H1 (cell line): ENCODE data around the gene OR5A1. TPM values are rescaled to one million over a fixed set of nuclear protein-coding genes. Genes with fewer than 3 reads are reported as not detected.

Source experiments
- CTCF ChIA-PET: fragments of 300-600 bp; sonication (Branson Sonifier 250); formaldehyde crosslinking; loops from one replicate; lab custom pipeline; 2021; ENCODE audit not compliant: partially characterized antibody; lab: Charles Lee
- POLR2A ChIA-PET: fragments of 300-600 bp; sonication (Branson Sonifier 250); formaldehyde crosslinking; loops from one replicate; lab custom pipeline; 2021; ENCODE audit warnings: inconsistent platforms; ENCODE audit not compliant: partially characterized antibody; lab: Charles Lee
- DNase-seq, 2 experiments: peaks; one replicate each; pipeline versions ENCODE4 v3.0.0 to v3.0.0-alpha.2; 2010 to 2022; ENCODE audit warnings: low spot score in 2 of 2, low read depth in 1 of 2, mixed read lengths in 1 of 2
- FAIRE-seq: peaks from 2 replicates; lab custom pipeline; 2011; peaks lifted over from hg19 to GRCh38; lab: Jason Lieb, UNC
- H2AFZ ChIP-seq: 2 replicates; pipeline ENCODE4 v1.8.1; 2012; ENCODE audit warnings: low read length, inconsistent platforms
- H2AK5ac ChIP-seq: 2 replicates; pipeline ENCODE4 v1.6.1; 2013; ENCODE audit warnings: low read depth, low read length
- H2BK120ac ChIP-seq: replicated peaks from 2 replicates; pipeline ENCODE3; 2013; ENCODE audit warnings: low read depth, low read length, inconsistent platforms
- H2BK12ac ChIP-seq: 2 replicates; pipeline ENCODE4 v1.6.1; 2013; ENCODE audit warnings: low read depth, low read length
- H2BK15ac ChIP-seq: 2 replicates; pipeline ENCODE4 v1.6.1; 2013; ENCODE audit warnings: low read length
- H2BK20ac ChIP-seq: 2 replicates; pipeline ENCODE4 v1.6.1; 2013; ENCODE audit warnings: low read length
- H2BK5ac ChIP-seq: 2 replicates; pipeline ENCODE4 v1.6.1; 2013; ENCODE audit warnings: low read depth, low read length
- H3K14ac ChIP-seq: 2 replicates; pipeline ENCODE4 v1.6.1; 2013; ENCODE audit warnings: inconsistent platforms; ENCODE audit not compliant: insufficient read length
- H3K18ac ChIP-seq: 2 replicates; pipeline ENCODE4 v1.6.1; 2013; ENCODE audit warnings: low read length; ENCODE audit errors: extremely low read depth
- H3K23ac ChIP-seq: 2 replicates; pipeline ENCODE4 v1.6.1; 2013; ENCODE audit warnings: inconsistent platforms; ENCODE audit not compliant: insufficient read length
- H3K23me2 ChIP-seq: 2 replicates; pipeline ENCODE4 v1.6.1; 2013; ENCODE audit warnings: low read depth, low read length
- H3K27ac ChIP-seq: 2 replicates; pipeline ENCODE4 v1.6.1; 2011; ENCODE audit warnings: low read depth, low read length, inconsistent platforms
- H3K27me3 ChIP-seq, 4 experiments: replicated peaks in 1 of 4; 1 replicate in 1 of 4; 2 replicates in 3 of 4; pipeline versions ENCODE4 v1.6.1 to v1.8.1; 2011 to 2013; ENCODE audit warnings: low read length in 3 of 4, mild to moderate bottlenecking in 3 of 4, inconsistent platforms in 2 of 4, mixed read lengths in 2 of 4, moderate library complexity in 1 of 4; ENCODE audit not compliant: control insufficient read depth in 3 of 4, insufficient read depth in 3 of 4; ENCODE audit errors: extremely low read depth in 1 of 4
- H3K36me3 ChIP-seq, 4 experiments: 2 replicates each; pipeline versions ENCODE4 v1.6.1 to v1.8.1; 2011 to 2013; ENCODE audit warnings: mild to moderate bottlenecking in 4 of 4, low read length in 3 of 4, moderate library complexity in 2 of 4, control low read depth in 1 of 4, inconsistent platforms in 1 of 4; ENCODE audit not compliant: insufficient read depth in 4 of 4, control insufficient read depth in 2 of 4
- H3K4ac ChIP-seq: replicated peaks from 2 replicates; pipeline ENCODE3; 2013; ENCODE audit warnings: low read length, low read depth, mixed read lengths, inconsistent platforms; ENCODE audit not compliant: insufficient read length
- H3K4me1 ChIP-seq, 4 experiments: replicated peaks in 1 of 4; 1 replicate in 1 of 4; 2 replicates in 3 of 4; pipeline versions ENCODE4 v1.6.1 to v1.8.1; 2011 to 2013; ENCODE audit warnings: low read length in 3 of 4, inconsistent platforms in 2 of 4, mixed read lengths in 1 of 4; ENCODE audit not compliant: insufficient read depth in 4 of 4, control insufficient read depth in 3 of 4
- H3K4me2 ChIP-seq, 2 experiments: 2 replicates each; pipeline versions ENCODE4 v1.6.1 to v1.8.1; 2011 to 2013; ENCODE audit warnings: low read depth in 2 of 2, low read length in 2 of 2, control low read depth in 1 of 2, inconsistent platforms in 1 of 2, mild to moderate bottlenecking in 1 of 2; ENCODE audit not compliant: insufficient read depth in 1 of 2
- H3K4me3 ChIP-seq, 4 experiments: fragments of 200-600, 300-600 bp in 1 of 4; sonication (generic), shearing (Covaris generic), sonication (Bioruptor Twin) in 1 of 4; 2 replicates each; pipeline versions ENCODE4 v1.5.1 to v1.8.1; 2011 to 2016; ENCODE audit warnings: low read length in 4 of 4, low read depth in 3 of 4, control low read depth in 2 of 4, inconsistent platforms in 2 of 4, mild to moderate bottlenecking in 2 of 4, mixed read lengths in 1 of 4, moderate library complexity in 1 of 4; ENCODE audit not compliant: insufficient read depth in 2 of 4; ENCODE audit errors: extremely low read depth in 1 of 4
- H3K56ac ChIP-seq: replicated peaks from 2 replicates; pipeline ENCODE3; 2013; ENCODE audit warnings: low read depth, mild to moderate bottlenecking, mixed read lengths, low read length, inconsistent platforms; ENCODE audit not compliant: insufficient read length
- H3K79me1 ChIP-seq: 2 replicates; pipeline ENCODE4 v1.6.1; 2013; ENCODE audit warnings: low read depth, low read length, control low read depth
- H3K79me2 ChIP-seq, 2 experiments: 2 replicates each; pipeline versions ENCODE4 v1.6.1 to v1.8.1; 2012 to 2013; ENCODE audit warnings: low read length in 2 of 2, mild to moderate bottlenecking in 2 of 2, inconsistent platforms in 1 of 2; ENCODE audit not compliant: insufficient read depth in 2 of 2, control insufficient read depth in 1 of 2
- H3K9ac ChIP-seq, 4 experiments: replicated peaks in 1 of 4; 1 replicate in 1 of 4; 2 replicates in 3 of 4; pipeline versions ENCODE4 v1.6.1 to v1.8.1; 2011 to 2013; ENCODE audit warnings: low read depth in 3 of 4, low read length in 3 of 4, control low read depth in 2 of 4, mild to moderate bottlenecking in 2 of 4, moderate library complexity in 2 of 4, inconsistent platforms in 1 of 4; ENCODE audit errors: extremely low read depth in 1 of 4
- H3K9me3 ChIP-seq, 2 experiments: 2 replicates each; pipeline versions ENCODE4 v1.6.1 to v1.8.1; 2012 to 2013; ENCODE audit warnings: mild to moderate bottlenecking in 2 of 2, moderate library complexity in 2 of 2, control low read depth in 1 of 2, inconsistent platforms in 1 of 2, low read depth in 1 of 2, low read length in 1 of 2, mixed read lengths in 1 of 2; ENCODE audit not compliant: insufficient read depth in 2 of 2
- H4K20me1 ChIP-seq, 2 experiments: replicated peaks in 1 of 2; 2 replicates each; pipeline versions ENCODE3 to v1.8.1; 2011 to 2013; ENCODE audit warnings: inconsistent platforms in 2 of 2, low read length in 2 of 2, mild to moderate bottlenecking in 1 of 2; ENCODE audit not compliant: insufficient read depth in 2 of 2, control insufficient read depth in 1 of 2
- H4K5ac ChIP-seq: 2 replicates; pipeline ENCODE4 v1.6.1; 2013; ENCODE audit warnings: low read length, low read depth, mixed read lengths, inconsistent platforms; ENCODE audit not compliant: insufficient read length
- H4K8ac ChIP-seq: 2 replicates; pipeline ENCODE4 v1.8.0; 2013; ENCODE audit warnings: mild to moderate bottlenecking, moderate library complexity, low read length, inconsistent platforms; ENCODE audit not compliant: insufficient read depth; ENCODE audit errors: extremely low read depth
- H4K91ac ChIP-seq: replicated peaks from 2 replicates; pipeline ENCODE3; 2013; ENCODE audit warnings: low read length, mixed read lengths, inconsistent platforms; ENCODE audit not compliant: insufficient read length
- ASH2L ChIP-seq: fragments of 200-600, 300-600 bp; sonication (generic); IDR thresholded peaks from one replicate; pipeline ENCODE4 v1.7.1; 2017; ENCODE audit warnings: low read length
- CHD2 ChIP-seq: IDR thresholded peaks from 2 replicates; pipeline ENCODE4 v1.6.1; 2012; ENCODE audit warnings: low read length, improper control_type of control experiment
- CREB1 ChIP-seq: IDR thresholded peaks from 2 replicates; pipeline ENCODE4 v1.6.1; 2012; ENCODE audit warnings: inconsistent platforms
- GTF2F1 ChIP-seq: IDR thresholded peaks from 2 replicates; pipeline ENCODE4 v1.6.1; 2012; ENCODE audit warnings: low read depth, low read length, improper control_type of control experiment, borderline replicate concordance
- POLR2A ChIP-seq, 2 experiments: IDR thresholded peaks; 1 replicate in 1 of 2; 2 replicates in 1 of 2; pipeline ENCODE4 v1.6.1; 2011; ENCODE audit warnings: low read depth in 2 of 2, low read length in 2 of 2, mild to moderate bottlenecking in 2 of 2; ENCODE audit errors: control extremely low read depth in 1 of 2
- RFX5 ChIP-seq: IDR thresholded peaks from 2 replicates; pipeline ENCODE4 v1.6.1; 2011; ENCODE audit warnings: low read depth, low read length, improper control_type of control experiment, borderline replicate concordance
- SIRT6 ChIP-seq: IDR thresholded peaks from one replicate; pipeline ENCODE4 v1.7.1; 2012; ENCODE audit warnings: low read length, inconsistent platforms
- SIX5 ChIP-seq: IDR thresholded peaks from 2 replicates; pipeline ENCODE4 v1.6.1; 2011; ENCODE audit warnings: mild to moderate bottlenecking, low read depth, low read length
- SRF ChIP-seq: IDR thresholded peaks from 2 replicates; pipeline ENCODE4 v1.6.1; 2011; ENCODE audit warnings: mild to moderate bottlenecking, low read depth, low read length, moderate library complexity
- SUZ12 ChIP-seq: fragments of 200-600 bp; sonication (generic); IDR thresholded peaks from 2 replicates; pipeline ENCODE4 v1.6.1; 2012; ENCODE audit warnings: mild to moderate bottlenecking, inconsistent platforms, low read length, moderate library complexity, mixed read lengths
- TAF1 ChIP-seq: IDR thresholded peaks from 2 replicates; pipeline ENCODE4 v1.6.1; 2011; ENCODE audit warnings: mild to moderate bottlenecking, low read depth, low read length
- WGBS, 2 experiments: shearing (Covaris generic) in 1 of 2; methylation state at CpG; one replicate each; pipeline versions ENCODE4 v1.1.6 to v1.1.7; 2013 to 2015; ENCODE audit warnings: low lambda C conversion rate in 2 of 2, mixed read lengths in 2 of 2, inconsistent platforms in 1 of 2, low coverage in 1 of 2, missing lambda C conversion rate in 1 of 2; ENCODE audit not compliant: insufficient replicate concordance in 2 of 2, insufficient coverage in 1 of 2, insufficient read length in 1 of 2; ENCODE audit errors: extremely low coverage in 1 of 2, missing lambda C conversion rate in 1 of 2; 5-methylcytosine and 5-hydroxymethylcytosine counted together
- polyA plus RNA-seq, 7 experiments: library from polyadenylated mRNA; depleted of rRNA in 3 of 7; stranded (reverse) in 5 of 7; unstranded in 2 of 7; fragments of >200 nt in 5 of 7; fragments of 200-250 nt in 2 of 7; gene quantifications; 1 replicate in 5 of 7; 2 replicates in 1 of 7; 4 replicates in 1 of 7; pipeline versions ENCODE4 v1.2.1 to v1.2.3, GENCODE V29; 2011 to 2013; ENCODE audit warnings: missing spikeins in 2 of 7, mixed read lengths in 2 of 7
- total RNA-seq: library from RNA; stranded (reverse); fragmentation: NEBNext Ultra II Directional; extraction: Animal tissue kit (Norgen Biotek cat#: 25700); gene quantifications from 2 replicates; pipeline ENCODE4 v1.2.1, GENCODE V29; 2021
- TF ChIP-seq, protein P1 (sequence below), 3 experiments: IDR thresholded peaks; 1 replicate in 2 of 3; 2 replicates in 1 of 3; pipeline versions ENCODE4 v1.5.1 to v1.6.1; 2011; ENCODE audit warnings: low read length in 3 of 3, mild to moderate bottlenecking in 3 of 3, inconsistent platforms in 2 of 3, low read depth in 1 of 3, moderate library complexity in 1 of 3; ENCODE audit not compliant: insufficient read depth in 1 of 3; ENCODE audit errors: control extremely low read depth in 1 of 3

Gene OR5A1
- total and polyA plus RNA-seq, 2 of the 8 experiments (the other 6 are each of a cell fraction or from before 2014, with no cell fraction given), result not detected

GRCh38 chr11:59416613-59417012, 19.7 kb upstream of the OR5A1 start:
- Histone ChIP-seq H3K23ac (no peak overlapping the region), H3K27ac (no peak overlapping the region), H3K4ac (no peak overlapping the region), H3K27me3 (no peaks in the 10 kb centered on the region), H2BK15ac (no peak overlapping the region), H2BK120ac (no peak overlapping the region), H3K4me1 (no peaks in the 10 kb centered on the region), H2BK20ac (no peak overlapping the region), H3K23me2 (no peaks in the 10 kb centered on the region), H4K8ac (no peak overlapping the region), H2AFZ (no peak overlapping the region), H4K91ac (no peak overlapping the region), H3K9ac (no peak overlapping the region), H3K18ac (no peak overlapping the region), H3K9me3 (peaks cover 0 to 2% of the 10 kb centered on the region in 2 experiments; a peak in 1 of 4 replicates), H2BK5ac (no peak overlapping the region), H2AK5ac (no peak overlapping the region), H3K79me1 (no peaks in the 10 kb centered on the region), H2BK12ac (no peak overlapping the region), H3K79me2 (no peaks in the 10 kb centered on the region), H4K20me1 (no peaks in the 10 kb centered on the region), H3K14ac (no peak overlapping the region), H3K36me3 (no peaks in the 10 kb centered on the region), H3K4me3 (no peak overlapping the region), H3K56ac (no peak overlapping the region), H3K4me2 (no peak overlapping the region), H4K5ac (no peak overlapping the region)
- WGBS, 2 experiments, result 96% methylated on average over 5 of the region's 5 CpGs; no CpG with 5 or more reads in 1 of the 2 experiments
- FAIRE-seq (no peak), DNase-seq (no peak)
- POLR2A ChIA-PET, result interaction anchor here (0.6 kb wide), 1 partner anchor 945 kb away, joined by 4 read pairs; no protein-coding TSS in a partner anchor
- CTCF ChIA-PET, result interaction anchor here (1.2 to 4.1 kb wide), 3 partner anchors 9 to 245 kb away, joined by 3 to 10 read pairs (median 4); partner anchors contain the start of genes DTX4 and OR5A2
- TF ChIP-seq GTF2F1 (no peak), SUZ12 (no peak), SRF (no peak), POLR2A (IDR thresholded peaks at IDR 0.05; ENCODE audit: control extremely low read depth in 1 of 2, low read depth in 2 of 2, low read length in 2 of 2) (no peak), SIRT6 (no peak), CHD2 (no peak), SIX5 (no peak), RFX5 (no peak), CREB1 (no peak), TAF1 (no peak), ASH2L (no peak)
- TF ChIP-seq, protein P1, sequence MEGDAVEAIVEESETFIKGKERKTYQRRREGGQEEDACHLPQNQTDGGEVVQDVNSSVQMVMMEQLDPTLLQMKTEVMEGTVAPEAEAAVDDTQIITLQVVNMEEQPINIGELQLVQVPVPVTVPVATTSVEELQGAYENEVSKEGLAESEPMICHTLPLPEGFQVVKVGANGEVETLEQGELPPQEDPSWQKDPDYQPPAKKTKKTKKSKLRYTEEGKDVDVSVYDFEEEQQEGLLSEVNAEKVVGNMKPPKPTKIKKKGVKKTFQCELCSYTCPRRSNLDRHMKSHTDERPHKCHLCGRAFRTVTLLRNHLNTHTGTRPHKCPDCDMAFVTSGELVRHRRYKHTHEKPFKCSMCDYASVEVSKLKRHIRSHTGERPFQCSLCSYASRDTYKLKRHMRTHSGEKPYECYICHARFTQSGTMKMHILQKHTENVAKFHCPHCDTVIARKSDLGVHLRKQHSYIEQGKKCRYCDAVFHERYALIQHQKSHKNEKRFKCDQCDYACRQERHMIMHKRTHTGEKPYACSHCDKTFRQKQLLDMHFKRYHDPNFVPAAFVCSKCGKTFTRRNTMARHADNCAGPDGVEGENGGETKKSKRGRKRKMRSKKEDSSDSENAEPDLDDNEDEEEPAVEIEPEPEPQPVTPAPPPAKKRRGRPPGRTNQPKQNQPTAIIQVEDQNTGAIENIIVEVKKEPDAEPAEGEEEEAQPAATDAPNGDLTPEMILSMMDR (IDR thresholded peaks at IDR 0.05; ENCODE audit: control extremely low read depth in 1 of 3, insufficient read depth in 1 of 3, low read depth in 1 of 3, low read length in 3 of 3), result no peak
